Measurements from ENCODE around the gene THEMIS2.
"Not testable (repeated sequence)": the region's sequence is repeated elsewhere in the genome, so short reads cannot be mapped to it uniquely, and the experiment has no call there.

The THEMIS2 gene

DNA sequence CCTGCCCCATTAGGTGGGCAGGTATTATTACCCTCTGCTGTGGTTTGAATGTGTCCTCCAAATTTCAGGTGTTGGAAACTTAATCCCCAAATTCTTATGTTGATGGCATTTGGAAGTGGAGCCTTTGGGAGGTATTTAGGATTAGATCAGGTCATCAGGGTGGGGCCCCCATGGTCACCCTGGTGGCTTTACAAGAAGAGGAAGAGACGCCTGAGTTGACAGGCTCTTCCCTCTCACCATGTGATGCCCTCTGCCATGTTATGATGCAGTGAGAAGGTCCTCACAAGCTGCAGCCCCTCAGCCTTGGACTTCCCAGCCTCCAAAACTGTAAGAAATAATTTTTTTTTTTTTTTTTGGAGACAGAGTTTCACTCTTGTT lies 8.8 kb upstream of the THEMIS2 start:
- DNase-seq: no peak

DNA sequence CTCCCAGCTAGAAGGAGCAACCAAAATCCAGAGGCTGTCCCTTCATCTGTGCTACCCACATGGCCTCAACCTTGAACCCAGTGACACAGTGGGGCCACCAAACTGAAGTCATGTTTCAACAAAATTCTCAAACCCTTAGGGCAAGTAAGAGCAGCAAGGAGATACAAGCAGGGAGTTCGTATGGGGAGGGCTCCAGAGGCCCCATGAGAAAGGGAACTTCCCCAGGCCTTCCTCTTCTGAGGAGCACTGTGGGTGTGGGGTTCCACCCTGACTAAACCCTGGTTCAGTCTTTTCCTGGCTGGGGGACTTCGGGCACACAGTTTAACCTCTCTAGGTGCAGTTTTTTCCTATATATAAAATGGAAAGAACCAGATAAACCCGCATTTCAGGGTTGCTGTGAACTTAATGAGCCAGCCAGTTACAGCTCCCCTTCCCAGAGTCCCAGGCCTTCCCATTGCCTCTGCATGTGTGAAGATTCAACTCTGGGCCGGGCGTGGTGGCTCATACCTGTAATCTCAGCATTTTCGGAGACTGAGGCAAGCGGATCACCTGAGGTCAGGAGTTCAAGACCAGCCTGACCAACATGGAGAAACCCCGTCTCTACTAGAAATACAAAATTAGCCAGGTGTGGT lies 8.0 kb upstream of the THEMIS2 start:
- no peak for DNase-seq

DNA sequence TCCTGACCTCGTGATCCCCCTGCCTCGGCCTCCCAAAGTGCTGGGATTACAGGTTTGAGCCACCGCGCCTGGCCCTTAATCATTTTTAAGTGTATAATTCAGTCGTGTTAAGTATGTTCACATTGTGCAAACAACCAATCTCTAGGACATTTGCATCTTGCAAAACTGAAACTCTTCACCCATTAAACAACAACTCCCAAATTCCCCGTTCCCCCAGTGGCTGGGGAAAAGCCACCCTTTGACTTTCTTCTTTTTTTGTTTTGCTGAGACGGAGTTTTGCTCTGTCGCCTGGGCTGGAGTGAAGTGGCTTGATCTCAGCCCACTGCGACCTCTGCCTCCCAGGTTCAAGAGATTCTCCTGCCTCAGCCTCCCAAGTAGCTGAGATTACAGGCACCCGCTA lies 6.5 kb upstream of the THEMIS2 start:
- no peak for DNase-seq

DNA sequence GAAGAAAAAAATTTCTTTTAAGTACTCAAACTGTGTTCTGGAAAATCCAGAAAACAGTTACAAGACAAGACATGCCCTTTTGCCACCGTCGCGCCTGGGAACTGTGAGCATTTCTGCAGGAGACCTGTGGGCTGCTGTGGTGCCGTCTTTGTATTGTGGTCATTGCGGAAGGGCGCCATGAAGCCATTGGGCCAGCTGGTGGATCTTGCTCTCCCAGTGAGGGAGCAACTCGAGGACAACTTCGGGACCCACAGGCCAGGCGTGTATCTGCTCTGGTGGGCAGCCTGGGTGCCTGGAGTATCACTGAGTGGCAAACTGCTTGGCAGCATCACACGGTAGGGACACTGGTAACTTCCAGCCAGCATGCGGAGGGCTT lies 3.8 kb upstream of the THEMIS2 start:
- no peak for DNase-seq

DNA sequence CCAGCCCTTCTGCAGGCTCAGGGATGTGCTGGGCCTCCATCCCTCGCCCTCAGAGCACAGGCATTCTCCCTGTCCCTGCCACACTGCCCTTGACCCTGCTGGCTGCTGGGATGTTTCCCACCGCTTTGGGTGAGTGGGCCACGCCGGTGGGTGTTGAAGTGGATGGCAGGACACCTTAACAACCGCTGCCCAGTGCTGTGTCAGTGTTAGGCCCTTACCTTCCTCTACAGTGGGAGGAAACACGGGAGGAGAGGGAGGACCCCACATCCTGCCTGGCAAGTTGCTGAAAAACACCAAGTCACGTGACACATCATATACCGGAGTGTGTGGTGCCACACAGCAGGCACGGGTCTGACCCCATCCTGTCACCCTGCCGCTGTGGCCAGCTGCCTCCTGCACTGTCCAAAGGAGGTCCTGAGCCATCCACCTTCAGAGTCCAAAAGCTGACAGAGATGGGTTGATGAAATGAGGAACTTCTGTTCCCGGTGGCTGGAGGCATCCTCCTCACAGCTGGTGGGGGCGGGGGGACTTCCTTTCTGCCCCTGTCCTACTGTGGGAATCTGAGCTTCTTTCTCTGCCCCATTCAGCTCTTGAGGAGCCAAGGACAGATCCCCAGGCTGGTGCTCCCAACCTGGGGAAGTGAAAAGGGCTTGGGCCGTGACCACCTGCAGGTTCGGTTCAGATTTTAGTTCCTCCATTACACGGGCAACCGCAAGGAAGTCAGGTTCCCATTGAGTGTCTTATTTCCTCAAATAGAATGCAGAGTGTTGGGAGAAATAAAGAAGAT lies 3.2 kb upstream of the THEMIS2 start:
- no peak for DNase-seq

DNA sequence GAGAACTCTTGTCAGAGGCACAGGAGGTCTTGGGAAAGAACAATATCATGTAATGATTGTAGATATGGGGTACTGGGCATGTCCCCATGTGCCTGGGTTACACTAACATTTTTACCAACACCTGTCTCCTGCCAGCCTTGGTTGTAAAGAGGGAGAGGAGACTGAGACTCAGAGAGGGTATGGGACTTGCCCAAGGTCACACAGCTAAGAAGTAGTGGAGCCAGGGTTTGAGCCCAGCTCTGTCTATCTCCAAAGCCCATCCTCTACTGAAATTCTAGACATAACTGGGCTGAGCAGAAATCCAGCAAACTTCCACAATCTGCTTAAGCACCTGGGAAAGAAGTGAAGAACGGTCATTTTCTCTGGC lies 2.6 kb upstream of the THEMIS2 start:
- DNase-seq: no peak

DNA sequence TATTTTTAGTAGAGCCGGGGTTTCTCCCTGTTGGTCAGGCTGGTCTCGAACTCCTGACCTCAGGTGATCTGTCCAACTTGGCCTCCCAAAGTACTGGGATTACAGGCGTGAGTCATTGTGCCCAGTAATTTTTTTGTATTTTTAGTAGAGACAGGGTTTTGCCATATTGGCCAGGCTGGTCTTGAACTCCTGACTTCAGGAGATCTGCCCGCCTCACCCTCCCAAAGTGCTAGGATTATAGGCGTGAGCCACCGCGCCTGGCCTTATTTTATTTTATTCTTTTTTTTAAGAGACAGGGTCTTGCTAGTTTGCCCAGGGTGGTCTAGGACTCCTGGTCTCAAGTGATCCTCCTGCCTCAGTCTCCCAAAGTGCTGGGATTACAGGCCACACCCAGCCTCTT lies 1.3 kb upstream of the THEMIS2 start:
- DNase-seq: not testable (repeated sequence)

DNA sequence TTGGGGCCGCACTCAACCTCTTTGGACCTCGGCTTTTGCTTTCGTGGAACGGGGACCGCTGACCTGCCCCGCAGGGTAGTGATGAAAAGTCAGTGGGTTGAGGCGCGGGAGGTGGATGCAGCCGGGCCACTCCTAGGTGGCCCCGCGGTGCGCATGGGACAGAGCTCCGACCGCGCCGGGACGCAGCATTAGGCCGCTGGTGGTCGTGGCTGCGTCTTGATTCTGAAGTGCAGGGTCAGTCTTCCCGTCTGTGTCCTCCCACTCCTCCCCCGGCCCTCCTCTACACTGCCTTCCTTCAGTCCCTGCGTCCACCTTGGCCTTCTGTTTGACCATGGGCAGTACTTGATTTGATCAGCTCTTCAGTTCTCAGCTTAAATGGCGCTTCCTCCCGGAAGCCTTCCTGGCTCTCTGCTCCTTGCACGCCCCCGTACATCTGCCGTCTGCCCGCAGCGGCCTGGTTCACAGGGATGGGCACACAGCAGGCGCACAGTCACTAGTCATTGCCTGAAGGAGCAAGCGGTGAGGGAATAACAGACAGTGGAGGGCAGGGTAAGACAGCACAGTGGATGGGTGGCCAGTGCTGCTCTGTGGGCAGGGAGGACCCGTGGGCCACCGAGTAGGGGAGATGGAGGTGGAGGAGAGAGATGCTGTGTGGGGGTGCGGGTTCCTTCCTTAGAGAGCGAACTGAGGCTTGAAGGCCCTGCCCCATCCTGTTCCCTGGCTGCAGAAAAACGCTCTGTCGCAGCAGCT lies 633 bp downstream of the THEMIS2 start:
- no peak for DNase-seq

DNA sequence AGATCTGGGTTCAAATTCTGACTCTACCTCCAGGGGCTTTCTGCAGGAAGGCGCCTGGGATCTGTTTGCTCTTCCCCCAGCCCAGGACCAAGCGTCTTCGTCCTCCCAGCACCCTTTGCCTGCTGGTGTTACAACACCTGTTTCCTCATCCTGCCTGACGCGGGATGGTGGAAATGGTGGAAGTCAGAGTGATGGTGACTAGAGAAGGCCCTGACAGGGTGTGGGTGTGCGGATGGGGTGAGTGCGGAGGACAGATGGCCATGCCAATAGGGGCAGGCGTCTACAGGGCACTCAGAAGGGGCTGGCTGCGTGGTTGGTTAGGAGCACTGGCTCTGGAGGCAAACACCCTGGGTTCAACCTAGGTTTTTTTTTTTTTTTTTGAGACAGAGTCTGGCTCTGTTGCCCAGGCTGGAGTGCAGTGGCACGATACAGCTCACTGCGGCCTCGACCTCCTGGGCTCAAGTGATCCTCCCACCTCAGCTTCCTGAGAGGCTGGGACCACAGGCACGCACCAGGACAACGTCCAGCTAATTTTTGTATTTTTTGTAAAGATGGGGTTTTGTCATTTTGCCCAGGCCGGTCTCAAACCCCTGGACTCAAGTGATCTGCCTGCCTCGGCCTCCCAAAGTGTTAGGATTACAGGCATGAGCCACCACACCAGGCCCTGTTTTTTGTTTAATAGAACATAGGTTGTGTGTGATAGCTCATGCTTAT lies 1.5 kb downstream of the THEMIS2 start:
- no peak for DNase-seq

DNA sequence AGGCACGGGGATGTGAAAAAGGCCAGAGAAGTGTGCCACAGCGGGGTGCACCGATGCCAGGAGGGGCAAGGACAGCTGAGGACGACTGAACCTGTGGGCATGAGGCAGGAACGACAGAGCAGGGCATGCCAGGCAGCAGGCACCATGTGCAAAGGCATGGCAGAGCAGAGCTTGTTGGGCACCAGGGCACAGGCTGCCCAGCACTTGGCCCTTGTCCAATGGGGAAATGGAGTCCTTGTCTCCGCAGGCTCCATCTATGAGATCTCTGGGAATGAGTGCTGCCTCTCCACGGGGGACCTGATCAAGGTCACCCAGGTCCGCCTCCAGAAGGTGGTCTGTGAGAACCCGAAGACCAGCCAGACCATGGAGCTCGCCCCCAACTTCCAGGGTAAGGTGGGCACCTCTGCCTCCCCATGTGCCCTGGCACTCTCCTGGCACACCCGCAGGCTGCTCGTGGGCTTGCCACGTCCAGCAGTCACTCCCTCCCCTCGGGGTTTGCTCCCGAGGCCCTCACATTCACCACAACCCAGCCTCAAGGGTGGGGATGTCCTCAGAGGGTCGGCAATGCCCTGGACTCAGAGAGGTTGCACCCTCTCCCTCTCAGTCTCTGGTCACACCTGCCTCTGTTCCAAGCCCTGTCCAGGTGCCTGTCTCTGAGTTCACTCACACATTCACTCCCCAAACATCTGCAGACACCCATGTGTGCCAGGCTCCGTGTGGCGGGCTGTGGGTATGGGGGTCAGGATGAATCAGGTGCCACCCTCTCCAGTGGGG lies 4.2 kb downstream of the THEMIS2 start:
- no peak for DNase-seq

DNA sequence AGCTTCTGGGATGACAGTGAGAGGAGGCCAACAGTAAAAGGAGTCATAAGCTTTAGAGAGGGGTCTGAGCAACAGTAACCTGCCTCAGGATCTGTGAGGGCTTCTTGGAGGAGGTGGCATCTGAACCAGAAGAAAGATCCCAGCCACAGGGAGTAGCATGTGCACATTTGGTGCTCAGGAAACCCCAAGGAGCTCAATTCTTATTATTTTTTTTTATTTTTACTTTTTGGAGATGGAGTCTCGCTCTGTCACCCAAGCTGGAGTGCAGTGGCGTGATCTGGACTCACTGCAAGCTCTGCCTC lies 4.7 kb downstream of the THEMIS2 start:
- no peak for DNase-seq

DNA sequence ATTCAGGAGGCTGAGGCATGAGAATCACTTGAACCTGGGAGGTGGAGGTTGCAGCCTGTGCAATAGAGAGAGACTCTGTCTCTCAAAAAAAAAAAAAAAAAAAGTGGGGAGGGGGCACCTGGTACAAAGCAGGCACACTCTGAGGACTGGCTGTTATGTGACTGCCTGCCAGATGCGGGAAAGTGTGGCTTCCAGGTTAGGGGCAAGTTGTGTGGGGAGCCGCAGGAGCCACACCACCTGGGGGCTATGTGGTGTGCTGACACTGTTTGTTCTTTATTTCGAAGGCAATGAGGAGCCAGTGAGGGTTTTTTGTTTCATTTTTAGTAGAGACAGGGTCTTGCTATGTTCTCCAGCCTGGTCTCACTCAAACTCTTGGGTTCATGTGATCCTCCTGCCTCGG lies 5.7 kb downstream of the THEMIS2 start:
- no peak for DNase-seq

DNA sequence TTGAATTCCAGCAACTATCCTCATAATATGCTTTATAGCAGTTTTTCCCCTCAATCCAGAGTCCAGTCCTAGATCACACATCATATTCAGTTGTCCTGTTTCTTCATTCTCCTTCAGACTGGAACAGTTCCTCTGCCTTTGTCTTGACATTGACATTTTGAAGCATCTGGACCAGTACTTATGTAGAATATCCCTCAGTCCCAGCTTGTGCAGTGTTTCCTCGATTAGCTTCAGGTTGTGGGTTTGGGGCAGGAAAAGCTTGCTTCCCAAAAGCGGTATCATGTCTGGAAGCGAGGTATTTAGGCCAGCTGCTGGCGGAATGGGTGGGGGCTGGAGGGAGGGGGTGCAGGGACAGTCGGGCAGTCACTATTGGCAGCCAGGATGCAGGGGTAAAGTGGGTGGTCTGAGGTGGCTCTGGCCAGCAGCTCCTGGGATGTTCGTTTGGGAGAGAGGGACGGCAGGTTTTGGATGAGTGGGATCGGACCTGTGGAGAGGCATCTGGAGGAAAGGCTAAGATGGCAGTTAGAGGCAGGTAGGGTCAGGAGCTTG lies 6.5 kb downstream of the THEMIS2 start:
- no peak for DNase-seq

DNA sequence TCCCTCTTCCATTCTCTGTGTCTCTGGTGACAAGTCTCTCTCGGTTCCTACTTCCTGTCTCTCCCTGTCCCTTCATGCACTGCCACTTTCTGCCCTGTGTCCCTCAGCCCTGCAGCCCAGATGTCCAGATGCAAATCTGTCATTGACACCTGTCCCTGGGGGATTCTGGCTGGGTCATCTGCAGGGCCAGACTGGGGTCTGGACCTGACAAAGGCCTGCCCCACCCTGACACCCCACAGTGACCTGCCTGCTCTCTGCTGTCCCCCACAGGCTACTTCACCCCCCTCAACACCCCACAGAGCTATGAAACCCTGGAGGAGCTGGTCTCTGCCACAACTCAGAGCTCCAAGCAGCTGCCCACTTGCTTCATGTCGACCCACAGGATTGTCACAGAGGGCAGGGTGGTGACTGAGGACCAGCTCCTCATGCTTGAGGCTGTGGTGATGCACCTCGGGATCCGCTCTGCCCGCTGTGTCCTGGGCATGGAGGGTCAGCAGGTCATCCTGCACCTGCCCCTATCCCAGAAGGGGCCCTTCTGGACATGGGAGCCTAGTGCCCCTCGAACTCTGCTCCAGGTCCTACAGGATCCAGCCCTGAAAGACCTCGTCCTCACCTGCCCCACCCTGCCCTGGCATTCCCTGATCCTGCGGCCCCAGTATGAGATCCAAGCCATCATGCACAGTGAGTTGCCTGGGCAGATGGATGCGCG lies 7.2 kb downstream of the THEMIS2 start:
- DNase-seq: no peak

DNA sequence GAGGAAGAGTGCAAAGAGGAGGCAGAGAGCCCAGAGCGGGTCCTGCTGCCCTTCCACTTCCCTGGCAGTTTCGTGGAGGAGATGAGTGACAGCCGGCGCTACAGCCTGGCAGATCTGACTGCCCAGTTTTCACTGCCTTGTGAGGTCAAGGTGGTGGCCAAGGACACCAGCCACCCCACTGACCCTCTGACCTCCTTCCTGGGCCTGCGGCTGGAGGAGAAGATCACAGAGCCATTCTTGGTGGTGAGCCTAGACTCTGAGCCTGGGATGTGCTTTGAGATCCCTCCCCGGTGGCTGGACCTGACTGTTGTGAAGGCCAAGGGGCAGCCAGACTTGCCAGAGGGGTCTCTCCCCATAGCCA lies 10.2 kb downstream of the THEMIS2 start:
- no peak for DNase-seq

DNA sequence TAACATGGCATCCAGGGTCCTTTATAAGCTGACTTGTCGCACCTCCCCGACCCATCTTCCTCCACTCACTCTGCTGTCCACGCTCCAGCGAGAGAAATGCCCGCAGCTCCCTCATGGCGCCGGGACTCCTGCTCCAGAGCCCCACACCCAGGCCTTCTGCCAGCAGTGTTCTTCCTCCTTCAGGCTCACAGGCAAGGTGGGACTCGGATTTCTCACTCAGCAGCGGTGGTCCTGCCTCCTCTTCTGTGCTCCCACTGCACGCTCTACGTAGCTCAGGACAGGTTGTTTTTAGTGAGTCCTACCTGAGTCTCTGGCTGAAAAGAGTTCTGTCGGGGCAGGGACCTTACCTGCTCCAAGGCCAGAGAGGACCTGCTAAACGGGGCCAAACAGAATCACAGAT lies 11.2 kb downstream of the THEMIS2 start:
- no peak for DNase-seq

DNA sequence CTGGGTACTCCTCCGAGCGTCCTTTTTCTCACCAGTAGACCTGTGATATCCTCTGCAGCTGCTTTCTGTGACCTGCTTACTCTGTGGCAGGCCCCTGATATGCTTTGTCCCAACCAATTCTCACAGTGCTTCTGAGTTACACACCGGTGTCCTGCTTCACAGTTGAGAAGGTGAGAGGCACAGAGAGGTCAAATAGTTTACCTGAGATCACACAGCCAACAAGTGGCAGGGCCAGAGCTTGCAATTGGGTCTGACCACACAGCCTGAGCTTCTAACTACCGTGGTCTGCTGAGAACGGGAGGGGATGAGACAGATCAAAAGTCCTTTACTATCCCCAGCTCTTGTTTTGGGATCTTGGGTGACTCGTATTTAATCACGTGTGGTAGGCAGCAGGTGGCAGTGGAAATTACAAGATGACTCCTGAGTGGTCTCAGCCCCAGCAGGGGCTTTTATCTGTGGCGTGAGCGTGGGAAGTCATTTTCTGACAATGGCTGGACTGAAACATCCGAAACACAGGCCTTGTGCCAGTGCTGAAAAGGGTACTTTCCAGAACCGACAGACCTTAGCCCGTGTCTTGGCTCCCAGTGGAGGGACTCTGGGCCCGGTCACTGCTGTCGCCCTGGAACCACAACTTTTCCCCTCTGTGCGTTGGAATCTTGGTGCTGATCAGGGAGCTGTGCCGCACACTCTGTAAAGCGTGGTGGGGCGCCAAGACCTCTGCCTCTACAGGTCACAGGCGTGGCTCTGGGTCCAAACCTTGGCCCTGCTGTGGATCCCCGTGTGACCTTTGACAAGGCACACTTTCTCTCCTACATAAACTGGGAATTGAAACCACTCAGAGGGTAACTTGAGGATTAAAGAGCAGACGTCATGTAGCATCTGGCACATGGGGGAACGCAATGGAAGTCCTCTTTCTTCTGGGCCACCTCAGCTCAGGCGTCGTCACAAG lies 11.9 kb downstream of the THEMIS2 start:
- DNase-seq: no peak

DNA sequence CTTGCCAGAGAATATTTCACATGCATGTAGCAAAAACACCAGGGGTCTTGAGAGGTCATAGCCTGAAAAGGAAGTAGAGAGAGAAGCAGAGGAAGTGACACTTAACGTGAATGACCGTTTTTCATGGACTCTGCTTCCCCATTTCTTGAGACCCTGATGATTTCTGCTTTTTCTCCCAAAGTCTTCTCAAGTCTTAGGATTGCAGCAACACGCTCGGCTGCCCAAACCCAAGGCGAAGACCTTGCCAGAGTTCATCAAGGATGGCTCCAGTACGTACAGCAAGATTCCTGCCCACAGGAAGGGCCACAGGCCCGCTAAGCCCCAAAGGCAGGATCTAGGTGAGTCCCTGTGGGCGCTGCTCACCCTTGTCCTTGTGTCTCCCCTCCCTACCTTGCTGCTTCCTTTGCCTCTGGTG lies 12.8 kb downstream of the THEMIS2 start:
- no peak for DNase-seq

DNA sequence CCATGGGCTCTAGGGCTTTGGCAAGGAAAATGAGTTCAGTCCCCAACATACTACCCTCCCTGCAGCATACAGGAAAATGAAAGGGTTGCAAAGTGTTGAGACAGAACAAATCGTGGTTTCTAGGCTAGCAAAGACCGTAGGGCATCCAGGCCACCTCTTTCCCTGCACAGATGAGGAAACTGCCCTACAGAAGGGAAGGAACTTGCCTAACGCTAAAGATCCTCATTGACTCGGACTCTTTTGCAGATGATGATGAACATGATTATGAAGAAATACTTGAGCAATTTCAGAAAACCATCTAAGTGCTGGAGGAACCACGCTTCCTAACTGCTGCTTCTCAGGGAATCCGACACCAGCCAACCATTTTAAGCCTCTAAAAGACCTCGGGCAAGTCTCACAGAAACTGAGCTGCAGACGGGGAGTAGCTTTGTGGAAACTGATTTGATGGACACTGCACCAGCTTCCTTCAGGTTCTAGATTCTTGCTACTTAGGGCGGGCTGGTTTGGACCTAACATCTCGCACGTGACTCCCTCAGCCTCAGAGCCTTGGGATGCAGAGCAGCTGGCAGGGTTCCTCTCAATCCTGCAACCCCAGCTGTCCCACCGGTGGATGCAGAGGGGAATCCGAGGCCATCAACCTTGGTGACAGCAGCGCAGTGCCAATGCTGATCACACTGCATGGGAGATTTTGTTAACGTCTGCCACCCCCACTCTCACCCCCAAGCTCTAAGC lies 13.4 kb downstream of the THEMIS2 start:
- no peak for DNase-seq

DNA sequence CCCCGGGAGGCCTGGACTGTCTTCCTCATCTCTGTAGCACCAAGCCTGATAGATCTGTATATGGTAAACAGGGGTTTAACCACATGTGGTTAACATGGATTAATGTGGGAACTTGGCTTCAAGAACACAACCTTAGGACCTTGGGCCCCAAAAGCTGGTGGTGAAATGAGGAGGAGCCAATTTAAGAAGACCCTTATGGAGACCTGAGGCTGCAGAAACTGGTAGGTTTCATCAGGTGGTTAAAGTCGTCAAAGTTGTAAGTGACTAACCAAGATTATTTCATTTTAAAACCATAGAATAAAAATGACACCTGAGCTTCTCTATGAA lies 14.0 kb downstream of the THEMIS2 start:
- no peak for DNase-seq

All from fibroblast of upper back skin (primary cell).